Measurements from ENCODE around the gene TNIP1.

- TF ChIP-seq POLR2A (IDR thresholded peaks at IDR 0.05) (no peak), CTCF (IDR thresholded peaks at IDR 0.05) (no peak)
These were observed 4.7 kb upstream of the TNIP1 start for GRCh38 chr5:151085517-151086041.

Data from testis (tissue), 2 donors.